ENCODE data around the gene PRICKLE1. TPM values are rescaled to one million over a fixed set of nuclear protein-coding genes. Genes with fewer than 3 reads are reported as not detected.

The PRICKLE1 gene
- total RNA-seq, 6 experiments from 2014 or later = 3.7 to 10.0 (median 8.6) TPM

GRCh38 chr12:42631513-42631912 lies 42.0 kb upstream of the PRICKLE1 start:
- Mint-ChIP-seq H3K27ac (no peak overlapping the region), H3K4me1 (ENCODE audit: low read depth) (no peaks in the 10 kb centered on the region), H3K4me3 (no peak overlapping the region), H3K27me3 (ENCODE audit: insufficient read depth) (peaks cover 6% of the 10 kb centered on the region), H3K9me3 (no peaks in the 10 kb centered on the region), H3K36me3 (ENCODE audit: low read depth) (no peaks in the 10 kb centered on the region)
- no peak for DNase-seq
- no peak for TF ChIP-seq CTCF (IDR thresholded peaks at IDR 0.05)

GRCh38 chr12:42630314-42630713 lies 40.8 kb upstream of the PRICKLE1 start:
- Mint-ChIP-seq H3K9me3 (no peaks in the 10 kb centered on the region), H3K36me3 (ENCODE audit: low read depth) (no peaks in the 10 kb centered on the region), H3K27me3 (ENCODE audit: insufficient read depth) (peaks cover 5% of the 10 kb centered on the region), H3K4me3 (no peak overlapping the region), H3K4me1 (ENCODE audit: low read depth) (no peaks in the 10 kb centered on the region), H3K27ac (no peak overlapping the region)
- DNase-seq = no peak
- TF ChIP-seq CTCF (IDR thresholded peaks at IDR 0.05) = no peak

- H3K27ac Mint-ChIP-seq = no peak overlapping the region
- TF ChIP-seq CTCF (IDR thresholded peaks at IDR 0.05) = no peak
- H3K9me3 Mint-ChIP-seq = no peaks in the 10 kb centered on the region; the same call in 1 of the 2 replicates
- no peaks in the 10 kb centered on the region for H3K4me1 Mint-ChIP-seq (ENCODE audit: low read depth)
- DNase-seq = no peak
- peaks cover 5% of the 10 kb centered on the region for H3K27me3 Mint-ChIP-seq (ENCODE audit: insufficient read depth)
- H3K36me3 Mint-ChIP-seq (ENCODE audit: low read depth) = no peaks in the 10 kb centered on the region
- H3K4me3 Mint-ChIP-seq = no peak overlapping the region
Observed at GRCh38 chr12:42627151-42627550, 37.6 kb upstream of the PRICKLE1 start.

GRCh38 chr12:42625611-42626010 lies 36.1 kb upstream of the PRICKLE1 start:
- Mint-ChIP-seq H3K27ac (no peak overlapping the region), H3K9me3 (no peaks in the 10 kb centered on the region; the same call in 1 of the 2 replicates), H3K27me3 (ENCODE audit: insufficient read depth) (peaks cover 5% of the 10 kb centered on the region), H3K4me3 (no peak overlapping the region), H3K4me1 (ENCODE audit: low read depth) (no peaks in the 10 kb centered on the region), H3K36me3 (ENCODE audit: low read depth) (no peaks in the 10 kb centered on the region)
- no peak for TF ChIP-seq CTCF (IDR thresholded peaks at IDR 0.05)
- no peak for DNase-seq

GRCh38 chr12:42617622-42618021 lies 28.1 kb upstream of the PRICKLE1 start:
- no peak for TF ChIP-seq CTCF (IDR thresholded peaks at IDR 0.05)
- no peaks in the 10 kb centered on the region for H3K36me3 Mint-ChIP-seq (ENCODE audit: low read depth)
- DNase-seq = no peak
- H3K4me3 Mint-ChIP-seq = no peak overlapping the region
- peaks cover 3% of the 10 kb centered on the region; the same call in 1 of the 2 replicates for H3K27me3 Mint-ChIP-seq (ENCODE audit: insufficient read depth)
- no peak overlapping the region for H3K27ac Mint-ChIP-seq
- H3K4me1 Mint-ChIP-seq (ENCODE audit: low read depth) = no peaks in the 10 kb centered on the region
- H3K9me3 Mint-ChIP-seq = peaks cover 13% of the 10 kb centered on the region; the same call in 1 of the 2 replicates

GRCh38 chr12:42615006-42615405 lies 25.5 kb upstream of the PRICKLE1 start:
- DNase-seq = no peak
- H3K27me3 Mint-ChIP-seq (ENCODE audit: insufficient read depth) = peaks cover 3% of the 10 kb centered on the region; the same call in 1 of the 2 replicates
- H3K27ac Mint-ChIP-seq = no peak overlapping the region
- no peak for TF ChIP-seq CTCF (IDR thresholded peaks at IDR 0.05)
- no peak overlapping the region for H3K4me3 Mint-ChIP-seq
- H3K4me1 Mint-ChIP-seq (ENCODE audit: low read depth) = no peaks in the 10 kb centered on the region
- no peaks in the 10 kb centered on the region for H3K36me3 Mint-ChIP-seq (ENCODE audit: low read depth)
- H3K9me3 Mint-ChIP-seq = peaks cover 18% of the 10 kb centered on the region; the same call in 1 of the 2 replicates

Data from HFFc6 (cell line).